ENCODE results near the gene CELSR3.

The CELSR3 gene

DNA sequence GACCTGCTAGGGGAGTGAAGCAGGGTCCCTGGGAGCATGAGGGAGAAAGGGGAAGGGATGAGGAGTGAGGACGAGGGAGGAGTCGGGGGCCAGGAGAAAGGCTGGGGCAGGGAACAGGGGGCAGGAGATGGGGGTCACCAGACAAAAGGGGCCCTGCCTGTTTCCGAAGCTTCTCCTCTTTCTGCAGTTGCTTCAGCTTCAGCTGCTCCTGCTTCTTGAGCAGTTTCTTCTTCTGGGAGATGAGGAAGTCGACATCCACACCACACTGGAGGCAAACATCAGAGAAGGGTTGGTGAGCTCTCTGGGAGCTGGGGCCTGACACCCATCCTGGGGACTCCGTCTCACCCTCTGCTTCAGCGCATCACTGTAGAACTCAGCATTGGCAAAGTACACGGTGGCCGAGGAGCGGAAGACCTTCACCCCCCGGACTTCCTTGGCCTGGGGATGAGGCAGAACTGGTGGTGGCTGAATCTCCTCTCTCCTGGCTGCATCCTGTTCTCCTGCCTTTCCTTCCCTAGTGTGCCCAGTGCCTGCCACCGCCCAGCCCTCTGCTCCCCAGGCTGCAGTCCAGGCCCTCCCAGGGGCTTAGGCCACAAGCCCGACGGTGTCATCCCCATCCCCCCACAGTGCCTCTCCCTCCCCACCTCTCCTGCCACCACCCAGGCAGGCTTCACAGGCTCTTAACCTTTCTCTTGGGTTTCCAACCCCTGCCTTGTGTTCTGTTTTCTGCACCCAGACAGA is 34.2 kb downstream of the CELSR3 start:
- TF ChIP-seq GABPA (IDR thresholded peaks at IDR 0.05; ENCODE audit: low read depth) (no peak), REST (IDR thresholded peaks at IDR 0.05; ENCODE audit: insufficient replicate concordance, low read depth) (no peak)
- no peak overlapping the region for H3K27ac ChIP-seq (replicated peaks)

DNA sequence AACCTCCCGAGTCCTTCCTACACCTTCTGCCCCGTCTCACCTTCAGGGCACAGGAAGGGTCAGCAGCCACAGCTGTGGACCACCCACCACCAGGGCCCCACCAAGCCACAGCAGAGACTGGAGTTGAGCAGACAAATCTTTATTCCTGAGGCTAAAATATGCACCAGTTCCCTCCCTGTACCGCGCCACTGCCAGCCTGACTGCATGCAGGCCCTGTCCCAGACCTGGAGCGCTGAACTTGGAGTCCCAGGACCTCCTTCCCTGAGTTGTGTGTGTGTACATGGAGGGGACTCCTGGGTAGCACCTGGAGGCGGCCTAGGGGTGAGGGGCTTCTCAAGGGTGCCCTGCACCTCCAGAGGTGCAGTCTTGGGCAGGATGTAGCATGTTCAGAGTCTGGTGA is 37.1 kb downstream of the CELSR3 start:
- no peak for DNase-seq (ENCODE audit: low read depth in 1 of 2, low spot score in 1 of 2)
- Histone ChIP-seq H3K27ac (replicated peaks) (no peak overlapping the region), H3K4me3 (replicated peaks; ENCODE audit: insufficient read depth, low read length) (no peak overlapping the region), H3K27me3 (ENCODE audit: insufficient read depth, poor library complexity, severe bottlenecking) (no peaks in the 10 kb centered on the region)
- TF ChIP-seq REST (IDR thresholded peaks at IDR 0.05; ENCODE audit: insufficient replicate concordance, low read depth) (no peak), POLR2AphosphoS5 (IDR thresholded peaks at IDR 0.05; ENCODE audit: low read depth) (no peak), CTCF (IDR thresholded peaks at IDR 0.05; ENCODE audit: insufficient read depth, low read length) (no peak), GABPA (IDR thresholded peaks at IDR 0.05; ENCODE audit: low read depth) (no peak)

More for the DNA sequence above, 34.2 kb downstream of the CELSR3 start:
- Histone ChIP-seq H3K4me3 (replicated peaks; ENCODE audit: insufficient read depth, low read length) (no peak overlapping the region), H3K27me3 (ENCODE audit: insufficient read depth, poor library complexity, severe bottlenecking) (no peaks in the 10 kb centered on the region)
- DNase-seq (ENCODE audit: low read depth in 1 of 2, low spot score in 1 of 2) = no peak

DNA sequence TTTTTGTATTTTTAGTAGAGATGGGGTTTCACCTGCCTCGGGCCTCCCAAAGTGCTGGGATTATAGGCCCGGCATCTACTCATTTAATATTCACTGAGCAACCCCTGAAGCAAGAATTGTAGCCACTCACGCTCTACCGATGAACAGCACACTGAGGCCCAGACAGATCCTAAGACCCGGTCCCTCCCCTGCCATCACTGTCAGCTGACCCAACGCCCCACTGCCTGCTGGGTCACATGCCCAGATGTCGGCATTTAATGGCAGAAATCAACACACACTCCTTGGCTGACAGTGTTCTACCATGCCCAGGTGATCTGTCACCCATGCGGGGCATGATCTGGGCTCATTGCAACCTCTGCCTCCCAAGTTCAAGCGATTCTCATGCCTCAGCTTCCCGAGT is 37.9 kb downstream of the CELSR3 start:
- Histone ChIP-seq H3K27me3 (ENCODE audit: insufficient read depth, poor library complexity, severe bottlenecking) (no peaks in the 10 kb centered on the region), H3K27ac (replicated peaks) (no peak overlapping the region), H3K4me3 (replicated peaks; ENCODE audit: insufficient read depth, low read length) (no peak overlapping the region)
- no peak for DNase-seq (ENCODE audit: low read depth in 1 of 2, low spot score in 1 of 2)
- TF ChIP-seq CTCF (IDR thresholded peaks at IDR 0.05; ENCODE audit: insufficient read depth, low read length) = no peak
- no peak for TF ChIP-seq REST (IDR thresholded peaks at IDR 0.05; ENCODE audit: insufficient replicate concordance, low read depth)
- TF ChIP-seq SPI1 (IDR thresholded peaks at IDR 0.05; ENCODE audit: borderline replicate concordance, low read depth) = no peak
- no peak for TF ChIP-seq POLR2AphosphoS5 (IDR thresholded peaks at IDR 0.05; ENCODE audit: low read depth)

Data from HL-60 (cell line).